Fibroblast of mammary gland (primary cell): ENCODE measurements around the gene ANK2.
A peak's percentile ranks its signal among the peaks of the same experiment; 100 is the strongest.
"Not testable (repeated sequence)": the region's sequence is repeated elsewhere in the genome, so short reads cannot be mapped to it uniquely, and the experiment has no call there.

Source experiments
- DNase-seq: peaks from one replicate; pipeline ENCODE4 v3.0.0-alpha.2; 2010; ENCODE audit warnings: low read depth
- H3K4me3 ChIP-seq: 2 replicates; pipeline ENCODE4 v1.5.1; 2011; ENCODE audit warnings: low read depth, mild to moderate bottlenecking, low read length, moderate library complexity; ENCODE audit not compliant: control insufficient read depth
- TF ChIP-seq, protein P1 (sequence below): conservative IDR thresholded peaks from 2 replicates; pipeline ENCODE4 v1.5.1; 2011; ENCODE audit warnings: low read depth, low read length, inconsistent platforms; ENCODE audit not compliant: control insufficient read depth, insufficient read depth

The ANK2 gene

DNA sequence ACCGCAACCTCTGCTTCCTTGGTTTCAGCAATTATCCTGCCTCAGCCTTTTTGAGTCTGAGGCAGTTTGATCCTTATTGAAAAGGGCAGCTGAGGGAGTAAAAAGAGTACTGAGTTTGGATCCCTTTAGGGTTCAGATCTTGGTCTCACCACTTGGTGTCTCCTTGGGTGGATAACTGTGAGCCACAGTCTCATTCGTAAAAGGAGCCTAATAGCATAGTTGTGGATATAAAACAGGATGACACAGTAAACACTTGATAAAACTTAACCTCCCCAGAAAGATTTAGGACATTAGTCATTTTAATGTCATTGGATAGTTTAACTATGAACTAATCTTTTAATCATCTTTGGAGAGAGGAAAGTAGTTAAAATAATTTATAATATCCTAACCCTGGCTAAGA is 173.0 kb downstream of the ANK2 start:
- peak; percentile 40 for DNase-seq
- TF ChIP-seq, protein P1, sequence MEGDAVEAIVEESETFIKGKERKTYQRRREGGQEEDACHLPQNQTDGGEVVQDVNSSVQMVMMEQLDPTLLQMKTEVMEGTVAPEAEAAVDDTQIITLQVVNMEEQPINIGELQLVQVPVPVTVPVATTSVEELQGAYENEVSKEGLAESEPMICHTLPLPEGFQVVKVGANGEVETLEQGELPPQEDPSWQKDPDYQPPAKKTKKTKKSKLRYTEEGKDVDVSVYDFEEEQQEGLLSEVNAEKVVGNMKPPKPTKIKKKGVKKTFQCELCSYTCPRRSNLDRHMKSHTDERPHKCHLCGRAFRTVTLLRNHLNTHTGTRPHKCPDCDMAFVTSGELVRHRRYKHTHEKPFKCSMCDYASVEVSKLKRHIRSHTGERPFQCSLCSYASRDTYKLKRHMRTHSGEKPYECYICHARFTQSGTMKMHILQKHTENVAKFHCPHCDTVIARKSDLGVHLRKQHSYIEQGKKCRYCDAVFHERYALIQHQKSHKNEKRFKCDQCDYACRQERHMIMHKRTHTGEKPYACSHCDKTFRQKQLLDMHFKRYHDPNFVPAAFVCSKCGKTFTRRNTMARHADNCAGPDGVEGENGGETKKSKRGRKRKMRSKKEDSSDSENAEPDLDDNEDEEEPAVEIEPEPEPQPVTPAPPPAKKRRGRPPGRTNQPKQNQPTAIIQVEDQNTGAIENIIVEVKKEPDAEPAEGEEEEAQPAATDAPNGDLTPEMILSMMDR = peak; percentile 2

DNA sequence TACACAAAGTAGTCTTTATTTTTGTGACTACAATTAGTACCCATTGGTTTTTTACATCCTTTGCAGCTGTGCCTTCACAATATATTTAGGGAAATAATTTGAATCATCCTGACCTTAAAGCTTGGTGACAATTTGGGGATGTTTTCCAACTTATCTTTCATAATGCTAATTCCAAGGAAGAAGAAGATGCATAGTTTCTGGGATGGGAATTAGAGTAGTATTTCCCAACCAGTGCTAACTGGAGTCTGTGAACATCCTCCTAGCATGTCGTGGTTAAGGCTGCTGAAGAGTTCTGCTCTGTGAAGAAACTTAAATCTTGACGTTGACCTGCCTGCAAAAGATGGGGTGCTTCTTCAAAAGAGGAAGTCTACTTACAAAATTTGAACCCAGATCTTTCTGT is 173.5 kb downstream of the ANK2 start:
- H3K4me3 ChIP-seq = no peak overlapping the region
- TF ChIP-seq, protein P1 = no peak

More for the DNA sequence above, 173.0 kb downstream of the ANK2 start:
- H3K4me3 ChIP-seq = no peak overlapping the region

DNA sequence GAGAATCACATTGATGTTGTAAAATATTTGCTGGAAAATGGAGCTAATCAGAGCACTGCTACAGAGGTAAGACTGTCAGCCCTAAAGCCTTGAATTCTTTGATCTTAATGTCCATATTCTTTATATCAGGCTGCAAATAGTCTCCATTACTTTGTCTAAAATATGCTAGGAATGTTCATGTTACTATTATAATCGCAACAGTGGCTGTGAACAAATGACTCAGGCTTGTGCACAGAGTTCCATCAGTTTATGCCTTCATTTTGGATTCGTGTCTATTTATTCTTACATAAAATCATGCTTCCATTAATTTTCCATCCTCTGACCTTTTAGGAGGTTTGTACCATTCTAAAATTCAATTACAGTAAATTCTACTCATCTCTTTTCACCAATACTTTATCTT is 182.7 kb downstream of the ANK2 start:
- no peak overlapping the region for H3K4me3 ChIP-seq
- DNase-seq = no peak
- TF ChIP-seq, protein P1 = no peak

More for the DNA sequence above, 173.5 kb downstream of the ANK2 start:
- no peak for DNase-seq

DNA sequence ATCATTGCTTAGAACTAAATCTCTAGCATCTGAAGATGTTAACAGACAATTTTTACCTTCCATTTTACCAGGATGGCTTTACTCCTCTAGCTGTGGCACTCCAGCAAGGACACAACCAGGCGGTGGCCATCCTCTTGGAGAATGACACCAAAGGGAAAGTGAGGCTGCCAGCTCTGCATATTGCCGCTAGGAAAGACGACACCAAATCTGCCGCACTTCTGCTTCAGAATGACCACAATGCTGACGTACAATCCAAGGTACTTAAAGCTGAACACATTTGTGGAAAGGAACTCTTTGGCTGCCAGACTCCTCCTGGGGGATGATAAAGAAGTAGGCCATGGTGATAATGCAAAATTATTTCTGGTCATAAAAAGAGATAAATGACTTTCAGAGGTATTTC is 187.5 kb downstream of the ANK2 start:
- TF ChIP-seq, protein P1 = no peak
- DNase-seq = no peak
- no peak overlapping the region for H3K4me3 ChIP-seq

DNA sequence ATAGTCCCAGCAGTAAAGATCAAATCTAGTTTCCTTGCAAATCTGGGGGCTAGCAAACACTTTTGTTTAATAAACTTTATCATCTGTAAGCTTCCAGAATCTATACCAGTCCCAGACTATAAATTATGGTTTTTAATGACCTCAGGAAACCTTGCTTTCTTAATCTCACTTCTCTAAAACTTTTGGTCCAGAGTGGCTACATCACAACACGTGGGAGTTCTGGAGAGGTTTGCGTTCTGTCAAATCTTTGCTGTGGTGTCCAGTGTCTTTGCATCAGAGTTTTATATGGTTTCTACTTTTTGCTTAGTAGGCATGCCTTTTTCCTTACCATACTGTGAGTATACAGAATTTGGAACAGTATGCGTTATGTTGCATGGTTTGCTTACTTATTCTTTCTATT is 193.9 kb downstream of the ANK2 start:
- no peak overlapping the region for H3K4me3 ChIP-seq
- TF ChIP-seq, protein P1 = no peak
- no peak for DNase-seq

DNA sequence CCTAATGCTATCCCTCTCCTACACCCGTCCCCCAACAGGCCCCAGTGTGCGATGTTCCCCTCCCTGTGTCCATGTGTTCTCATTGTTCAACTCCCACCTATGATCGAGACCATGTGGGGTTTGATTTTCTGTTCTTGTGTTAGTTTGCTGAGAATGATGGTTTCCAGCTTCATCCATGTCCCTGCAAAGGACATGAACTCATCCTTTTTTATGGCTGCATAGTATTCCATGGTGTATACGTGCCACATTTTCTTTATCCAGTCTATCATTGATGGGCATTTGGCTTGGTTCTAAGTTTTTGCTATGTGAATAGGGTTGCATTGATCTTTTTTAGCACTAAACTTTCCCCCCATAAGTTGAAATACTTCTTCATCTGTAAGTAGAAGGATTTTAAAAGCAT is 195.3 kb downstream of the ANK2 start:
- DNase-seq, H3K4me3 ChIP-seq: not testable (repeated sequence)

DNA sequence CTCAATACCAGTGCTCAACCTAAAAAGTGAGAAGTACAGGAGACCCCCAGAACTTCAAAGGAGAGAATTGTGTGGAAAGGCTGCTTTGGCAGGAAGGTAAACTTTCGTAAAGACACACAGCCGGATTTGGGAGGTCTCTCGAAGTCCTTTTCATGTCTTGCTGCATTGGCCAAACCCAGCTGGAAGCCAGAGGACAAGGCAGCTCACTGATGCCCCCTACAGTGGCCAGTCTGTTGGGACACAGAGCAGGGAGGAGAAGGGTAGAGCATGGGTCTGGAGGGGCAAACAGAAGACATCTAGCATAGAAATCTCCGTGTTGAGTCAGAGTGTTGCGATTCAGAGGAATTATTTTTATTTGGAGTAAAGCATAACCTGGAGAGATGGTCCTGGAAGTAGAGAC is 198.9 kb downstream of the ANK2 start:
- H3K4me3 ChIP-seq = no peak overlapping the region
- no peak for DNase-seq
- TF ChIP-seq, protein P1 = peak; percentile 17

DNA sequence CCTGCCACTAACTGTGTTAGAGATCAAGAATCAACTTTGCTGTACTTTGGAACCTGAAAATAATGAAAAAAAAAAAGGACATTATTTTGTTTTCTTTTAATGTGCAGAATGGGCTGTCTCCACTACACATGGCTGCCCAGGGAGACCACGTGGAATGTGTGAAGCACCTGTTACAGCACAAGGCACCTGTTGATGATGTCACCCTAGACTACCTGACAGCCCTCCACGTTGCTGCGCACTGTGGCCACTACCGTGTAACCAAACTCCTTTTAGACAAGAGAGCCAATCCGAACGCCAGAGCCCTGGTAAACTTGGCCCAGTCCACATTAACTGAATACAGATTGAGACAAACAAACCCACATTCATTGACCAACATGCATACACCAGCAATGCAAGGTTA is 206.2 kb downstream of the ANK2 start:
- H3K4me3 ChIP-seq = no peak overlapping the region
- DNase-seq = no peak
- TF ChIP-seq, protein P1 = no peak
